Hepatocyte (in vitro differentiated cells): ENCODE measurements around the gene KRTAP3-1.

Experiments
- CTCF ChIP-seq: fragments of 200-600 bp; sonication (generic); IDR thresholded peaks from 2 replicates; pipeline ENCODE4 v1.5.1; 2016; ENCODE audit warnings: antibody characterized with exemption, mild to moderate bottlenecking; ENCODE audit not compliant: poor library complexity
- EZH2 ChIP-seq: fragments of 200-600 bp; sonication (generic); IDR thresholded peaks from 2 replicates; pipeline ENCODE4 v1.6.1; 2016; ENCODE audit warnings: antibody characterized with exemption, mild to moderate bottlenecking, borderline replicate concordance
- EZH2phosphoT487 ChIP-seq: fragments of 200-600 bp; sonication (generic); IDR thresholded peaks from one replicate; pipeline ENCODE4 v1.6.1; 2018; ENCODE audit warnings: antibody characterized with exemption, mild to moderate bottlenecking, low read depth, moderate library complexity; ENCODE audit not compliant: unreplicated experiment, severe bottlenecking

- TF ChIP-seq CTCF (no peak), EZH2 (no peak), EZH2phosphoT487 (no peak)
These were observed 29.0 kb upstream of the KRTAP3-1 start for GRCh38 chr17:41037853-41038350.
